Stimulated activated CD4-positive, alpha-beta T cell treated with anti-CD3 and anti-CD28 coated beads, Interleukin-2, amount 100 ng/mL, for 48 hours (primary cell): Measurements from ENCODE around the gene IFFO2.

Experiments used
- DNase-seq, 2 donors: peaks; one replicate each; pipeline ENCODE4 v3.0.0-alpha.2; 2020

Gene IFFO2

GRCh38 chr1:18956193-18957135, at the start of gene IFFO2:
Gene IFFO2 (minus strand): TSS chr1:18956676. CDS start chr1:18956332, 344 bp downstream.
- DNase-seq: peak; percentile 100

- DNase-seq: no peak
Observed at GRCh38 chr1:19006000-19006399, 49.5 kb upstream of the IFFO2 start.

GRCh38 chr1:19003371-19004290, 47.2 kb upstream of the IFFO2 start:
- DNase-seq: no peak

GRCh38 chr1:19000065-19000464, 43.6 kb upstream of the IFFO2 start:
- DNase-seq: no peak

- DNase-seq: no peak
Observed at GRCh38 chr1:18999359-18999758, 42.9 kb upstream of the IFFO2 start.

GRCh38 chr1:18998016-18998724, 41.7 kb upstream of the IFFO2 start:
- no peak for DNase-seq

DNA sequence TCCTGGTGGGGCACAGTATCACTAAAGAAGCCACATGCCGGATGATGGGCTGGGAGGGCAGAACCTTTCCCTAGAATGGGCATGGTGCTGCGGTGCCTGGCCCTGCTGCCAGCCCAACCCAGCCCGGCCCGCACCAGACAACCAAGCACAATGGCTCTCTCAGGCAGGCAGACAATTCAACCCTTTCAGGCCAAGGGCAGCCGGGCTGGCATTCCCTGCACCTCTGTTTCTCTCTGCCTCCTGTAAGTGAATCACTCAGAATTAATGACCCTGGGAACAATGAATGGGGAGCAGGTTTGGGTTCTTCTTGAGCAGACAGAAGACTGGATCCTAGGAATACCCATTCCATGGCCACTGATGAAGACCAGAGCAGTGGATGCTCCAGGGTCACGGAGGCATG, 41.0 kb upstream of the IFFO2 start:
- no peak for DNase-seq

GRCh38 chr1:18996548-18997177, 40.2 kb upstream of the IFFO2 start:
- no peak for DNase-seq

DNA sequence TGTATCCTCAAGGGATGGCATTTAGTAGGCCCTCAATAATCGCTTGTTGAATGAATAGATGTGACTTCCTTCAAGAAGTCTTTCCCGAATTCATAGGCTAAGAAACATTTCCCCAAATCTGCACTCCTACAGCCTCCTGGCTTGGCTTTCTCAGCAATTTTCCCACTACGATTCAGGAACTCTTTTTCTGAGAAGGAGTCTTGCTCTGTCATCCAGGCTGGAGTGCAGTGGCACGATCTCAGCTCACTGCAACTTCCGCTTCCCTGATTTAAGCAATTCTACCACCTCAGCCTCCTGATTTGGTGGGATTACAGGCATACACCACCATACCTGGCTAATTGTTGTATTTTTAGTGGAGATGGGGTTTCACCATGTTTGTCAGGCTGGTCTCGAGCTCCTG, 37.9 kb upstream of the IFFO2 start:
- no peak for DNase-seq

DNA sequence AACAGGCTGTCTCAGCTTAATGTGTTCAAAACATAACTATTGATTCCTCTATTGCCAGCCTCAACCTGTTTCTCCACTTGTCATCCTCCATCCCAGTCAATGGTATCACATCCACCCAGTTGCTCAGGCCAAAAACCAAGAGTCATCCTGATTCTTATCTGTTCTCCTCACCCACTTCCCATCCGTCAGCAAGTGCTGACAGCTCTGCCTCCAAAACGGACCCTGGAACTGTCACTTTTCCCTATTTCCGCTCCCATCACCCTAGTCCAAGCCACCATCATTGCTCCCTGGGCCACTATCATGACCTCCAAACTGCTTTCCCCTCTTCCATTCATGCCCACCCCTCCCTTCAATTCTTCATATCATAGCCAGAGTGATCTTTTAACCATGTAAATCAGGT, 36.2 kb upstream of the IFFO2 start:
- DNase-seq: no peak

DNA sequence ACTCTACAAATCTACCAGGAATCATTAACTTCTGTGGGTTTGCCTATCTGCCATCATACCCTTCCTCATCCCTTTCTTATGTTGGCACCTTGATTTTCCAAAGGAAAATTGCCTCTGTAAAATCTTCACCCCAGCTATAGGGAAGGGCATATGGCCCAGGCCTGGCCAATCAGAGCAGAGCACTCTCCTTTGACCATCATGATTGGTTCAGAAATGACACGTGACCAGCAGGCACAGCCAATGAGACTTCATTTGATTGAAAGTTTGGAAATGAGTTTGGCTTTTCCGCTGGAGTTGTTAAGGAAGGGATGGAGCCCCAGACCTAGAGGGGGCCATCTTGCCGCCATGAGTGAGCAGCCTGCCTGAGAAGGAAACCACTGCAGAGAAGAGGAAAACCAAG, 35.1 kb upstream of the IFFO2 start:
- no peak for DNase-seq

DNA sequence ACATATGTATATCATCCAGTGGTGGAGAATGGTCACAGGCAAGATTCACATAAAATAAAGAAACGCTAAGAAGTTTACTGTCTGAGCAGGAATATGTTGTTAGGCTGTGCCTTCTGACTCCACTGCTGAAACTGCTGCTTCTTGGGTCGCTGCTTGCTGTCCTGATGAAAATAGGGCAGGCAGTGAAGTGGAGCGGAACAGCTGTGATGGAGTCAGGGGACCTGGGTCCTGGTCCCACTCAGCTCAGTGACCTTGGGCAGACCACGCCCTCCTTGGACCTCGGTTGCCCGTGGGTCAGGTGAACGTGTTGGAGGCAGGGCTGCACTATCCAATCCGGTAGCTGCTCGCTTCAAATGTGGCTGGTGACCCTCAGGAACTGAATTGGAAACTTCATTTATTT, 33.4 kb upstream of the IFFO2 start:
- no peak for DNase-seq

GRCh38 chr1:18989176-18989799, 32.8 kb upstream of the IFFO2 start:
- no peak for DNase-seq

DNA sequence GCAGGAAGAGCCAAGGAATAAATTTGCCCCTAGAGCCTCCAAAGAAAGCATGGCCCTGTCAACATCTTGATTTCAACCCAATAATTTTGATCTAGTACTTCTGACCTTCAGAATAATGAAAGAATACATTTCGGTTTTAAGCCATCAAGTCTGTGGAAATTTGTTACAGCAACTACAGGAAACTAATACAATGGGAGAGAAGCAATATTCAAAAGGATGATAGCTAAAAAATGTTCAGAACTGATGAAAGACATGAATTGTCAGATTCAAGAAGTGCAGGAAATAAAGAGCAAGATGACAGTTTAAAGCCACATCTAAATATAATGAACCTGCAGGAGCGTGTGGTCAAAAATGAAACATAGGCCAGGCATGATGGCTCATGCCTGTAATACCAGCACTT, 24.8 kb upstream of the IFFO2 start:
- no peak for DNase-seq

DNA sequence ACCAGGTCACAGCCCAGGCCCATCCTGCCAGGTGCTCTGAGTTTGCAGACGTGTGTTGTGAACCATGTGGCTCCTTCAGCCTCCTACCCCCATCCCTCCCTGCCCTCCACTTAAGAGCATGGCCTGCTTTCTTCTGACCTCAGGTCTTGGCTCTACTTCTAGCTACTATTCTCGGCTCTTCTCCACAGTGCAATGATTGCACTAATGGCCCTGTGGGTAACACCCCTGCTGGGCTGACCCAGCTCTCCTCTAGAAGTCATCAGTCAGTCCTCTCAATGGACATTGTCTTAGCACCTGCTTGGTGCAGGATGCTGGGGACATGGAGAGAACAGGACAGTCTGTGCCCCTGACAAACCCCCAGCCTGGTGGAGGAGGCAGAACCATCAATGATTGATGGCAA, 22.2 kb upstream of the IFFO2 start:
- no peak for DNase-seq

DNA sequence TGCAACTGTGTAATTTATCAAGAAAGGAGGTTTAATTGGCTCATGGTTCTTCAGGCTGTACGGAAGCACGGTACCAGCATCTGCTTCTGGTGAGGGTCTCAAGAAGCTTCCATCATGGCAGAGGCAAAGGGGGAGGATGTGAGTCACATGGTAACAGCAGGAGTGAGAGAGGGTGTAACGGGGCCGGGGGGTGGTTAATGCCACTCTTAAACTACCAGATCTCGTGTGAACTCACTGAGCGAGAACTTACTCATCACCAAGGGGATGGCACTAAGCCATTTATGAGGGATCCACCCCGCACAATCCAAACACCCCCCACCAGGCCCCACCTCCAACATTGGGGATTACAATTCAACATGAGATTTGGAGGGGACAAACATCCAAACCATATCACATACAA, 21.0 kb upstream of the IFFO2 start:
- DNase-seq: no peak

- DNase-seq: no peak
Observed at GRCh38 chr1:18976096-18976495, 19.6 kb upstream of the IFFO2 start.

- no peak for DNase-seq
Observed at GRCh38 chr1:18974606-18975005, 18.1 kb upstream of the IFFO2 start.

DNA sequence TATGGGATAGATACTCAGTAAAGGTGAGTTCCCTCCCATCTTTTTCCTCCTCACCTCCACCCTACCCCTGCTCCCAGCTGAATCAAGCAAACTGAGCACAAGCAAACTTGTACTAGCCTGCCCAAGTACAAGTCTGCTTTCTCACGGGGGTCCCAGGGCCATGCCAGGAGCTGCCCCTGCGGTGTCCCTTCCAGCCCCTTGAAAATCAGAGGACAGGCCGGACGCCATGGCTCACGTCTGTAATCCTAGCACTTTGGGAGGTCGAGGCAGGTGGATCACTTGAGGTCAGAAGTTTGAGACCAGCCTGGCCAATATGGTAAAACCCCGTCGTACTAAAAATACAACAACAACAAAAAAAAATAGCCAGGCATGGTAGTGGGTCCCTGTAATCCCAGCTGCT, 17.5 kb upstream of the IFFO2 start:
- DNase-seq: no peak

DNA sequence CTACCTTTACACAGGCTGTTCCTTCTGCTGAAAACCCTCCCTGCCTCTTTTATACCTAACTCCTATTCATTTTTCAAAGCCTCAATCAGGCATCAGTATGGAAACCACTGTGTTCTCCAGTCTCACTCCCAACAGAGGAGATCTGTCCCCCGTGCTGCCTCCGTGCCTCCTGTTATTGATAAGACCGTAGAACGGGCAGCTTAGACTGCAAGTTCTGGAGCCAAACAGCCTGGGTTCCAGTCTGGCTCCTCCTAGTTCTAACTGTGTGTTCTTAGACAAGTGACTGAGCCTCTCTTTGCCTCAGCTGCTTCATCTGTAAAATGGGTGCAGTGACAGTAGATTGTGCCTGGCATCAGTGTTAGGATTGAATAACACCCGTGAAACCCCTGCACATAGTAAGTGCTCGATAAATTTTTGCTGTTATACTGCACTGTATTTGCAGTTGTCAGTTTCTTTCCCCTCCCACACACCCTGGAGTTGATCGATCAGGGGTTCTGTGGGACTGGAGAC, 17.0 kb upstream of the IFFO2 start:
- DNase-seq: no peak

- no peak for DNase-seq
Observed at GRCh38 chr1:18972991-18973390, 16.5 kb upstream of the IFFO2 start.

- no peak for DNase-seq
Observed at GRCh38 chr1:18972531-18972930, 16.1 kb upstream of the IFFO2 start.
